Measurements from ENCODE around the gene PSMD12.
"Not testable (repeated sequence)": the region's sequence is repeated elsewhere in the genome, so short reads cannot be mapped to it uniquely, and the experiment has no call there.

Gene PSMD12

DNA sequence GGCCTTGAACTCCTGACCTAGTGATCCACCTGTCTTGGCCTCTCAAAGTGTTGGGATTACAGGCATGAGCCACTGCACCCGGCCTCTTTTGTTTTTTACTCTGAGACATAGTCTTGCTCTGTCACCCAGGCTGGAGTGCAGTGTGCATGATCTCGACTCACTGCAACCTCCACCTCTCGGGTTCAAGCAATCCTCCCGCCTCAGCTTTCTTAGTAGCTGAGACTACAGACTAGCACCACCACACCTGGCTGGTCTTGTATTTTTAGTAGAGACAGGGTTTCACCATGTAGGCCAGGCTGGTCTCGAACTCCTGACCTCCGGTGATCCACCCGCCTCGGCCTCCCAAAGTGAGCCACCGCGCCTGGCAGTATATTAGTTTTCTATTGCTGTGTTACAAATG is 22.2 kb upstream of the PSMD12 start:
- H3K27ac ChIP-seq (ENCODE audit: insufficient read depth in 1 of 2, low read depth in 1 of 2, low read length in 2 of 2, poor library complexity in 1 of 2, severe bottlenecking in 2 of 2) = not testable (repeated sequence)

DNA sequence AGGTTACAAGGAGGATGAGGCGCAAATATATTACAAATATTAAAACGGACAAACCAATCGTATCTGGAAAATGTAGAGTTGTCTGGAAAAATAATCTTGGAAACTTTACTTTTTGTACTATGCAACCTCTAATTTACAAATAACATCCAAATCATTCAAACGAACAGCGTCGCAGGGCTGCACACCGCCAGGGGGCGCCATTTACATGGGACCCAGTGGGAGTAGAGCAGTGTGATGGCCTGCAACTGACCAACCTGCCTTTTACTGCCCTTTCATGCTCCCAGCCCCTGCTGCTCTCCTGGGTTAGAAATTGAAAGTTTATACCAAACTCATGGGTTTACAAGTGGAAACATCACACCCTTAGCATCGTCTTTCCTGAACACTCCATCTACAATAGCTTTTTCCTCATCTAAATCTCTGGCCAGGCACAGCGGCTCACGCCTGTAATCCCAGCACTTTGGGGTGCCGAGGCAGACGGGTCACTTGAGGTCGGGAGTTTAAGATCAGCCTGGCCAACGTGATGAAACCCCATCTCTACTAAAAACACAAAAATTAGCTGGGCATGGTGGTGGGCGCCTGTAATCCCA is 20.7 kb upstream of the PSMD12 start:
- WGBS (ENCODE audit: insufficient coverage) = 75% methylated on average over 6 of the region's 16 CpGs
- Histone ChIP-seq H3K27me3 (replicated peaks in 2 of 5; ENCODE audit: control insufficient read depth in 4 of 5, insufficient read depth in 5 of 5, low read length in 4 of 5) (no peaks in the 10 kb centered on the region), H3K27ac (ENCODE audit: insufficient read depth in 1 of 2, low read depth in 1 of 2, low read length in 2 of 2, poor library complexity in 1 of 2, severe bottlenecking in 2 of 2) (no peak overlapping the region), H3K36me3 (ENCODE audit: control insufficient read depth in 4 of 4, insufficient read depth in 4 of 4, low read length in 3 of 4) (no peaks in the 10 kb centered on the region), H3K4me1 (ENCODE audit: control extremely low read depth in 1 of 4, control insufficient read depth in 4 of 4, insufficient read depth in 4 of 4, low read length in 3 of 4) (peaks cover 4 to 14% (median 10%) of the 10 kb centered on the region in 4 experiments), H3K9me3 (ENCODE audit: control extremely low read depth in 1 of 5, control insufficient read depth in 4 of 5, insufficient read depth in 2 of 5, low read depth in 1 of 5, low read length in 4 of 5) (no peaks in the 10 kb centered on the region), H3K4me3 (ENCODE audit: control insufficient read depth in 1 of 7, extremely low read depth in 1 of 7, insufficient read depth in 4 of 7, low read depth in 2 of 7, low read length in 6 of 7) (no peak overlapping the region)
- POLR2A ChIA-PET = no interaction called here
- CTCF ChIA-PET = interaction anchor here (1.0 to 6.6 kb wide), 5 partner anchors 8 to 88 kb away, joined by 3 to 52 read pairs (median 6); no protein-coding TSS in a partner anchor
- DNase-seq = peak in 2 of 3 donors; percentile 52 to 55

More for the DNA sequence above, 22.2 kb upstream of the PSMD12 start:
- H3K4me1 ChIP-seq (ENCODE audit: control extremely low read depth in 1 of 4, control insufficient read depth in 4 of 4, insufficient read depth in 4 of 4, low read length in 3 of 4) = peaks cover 4 to 14% (median 10%) of the 10 kb centered on the region in 4 experiments
- not testable (repeated sequence) for H3K4me3 ChIP-seq (ENCODE audit: control insufficient read depth in 1 of 7, extremely low read depth in 1 of 7, insufficient read depth in 4 of 7, low read depth in 2 of 7, low read length in 6 of 7); H3K36me3 ChIP-seq (ENCODE audit: control insufficient read depth in 4 of 4, insufficient read depth in 4 of 4, low read length in 3 of 4); H3K27me3 ChIP-seq (replicated peaks in 2 of 5; ENCODE audit: control insufficient read depth in 4 of 5, insufficient read depth in 5 of 5, low read length in 4 of 5); DNase-seq; H3K9me3 ChIP-seq (ENCODE audit: control extremely low read depth in 1 of 5, control insufficient read depth in 4 of 5, insufficient read depth in 2 of 5, low read depth in 1 of 5, low read length in 4 of 5)
- 100% methylated on average over 3 of the region's 10 CpGs for WGBS (ENCODE audit: insufficient coverage)
- ChIA-PET CTCF (interaction anchor here (0.7 to 6.6 kb wide), 7 partner anchors 10 to 86 kb away, joined by 3 to 52 read pairs (median 7); no protein-coding TSS in a partner anchor), POLR2A (interaction anchor here (0.6 kb wide), 1 partner anchor 1853 kb away, joined by 4 read pairs; no protein-coding TSS in a partner anchor)

DNA sequence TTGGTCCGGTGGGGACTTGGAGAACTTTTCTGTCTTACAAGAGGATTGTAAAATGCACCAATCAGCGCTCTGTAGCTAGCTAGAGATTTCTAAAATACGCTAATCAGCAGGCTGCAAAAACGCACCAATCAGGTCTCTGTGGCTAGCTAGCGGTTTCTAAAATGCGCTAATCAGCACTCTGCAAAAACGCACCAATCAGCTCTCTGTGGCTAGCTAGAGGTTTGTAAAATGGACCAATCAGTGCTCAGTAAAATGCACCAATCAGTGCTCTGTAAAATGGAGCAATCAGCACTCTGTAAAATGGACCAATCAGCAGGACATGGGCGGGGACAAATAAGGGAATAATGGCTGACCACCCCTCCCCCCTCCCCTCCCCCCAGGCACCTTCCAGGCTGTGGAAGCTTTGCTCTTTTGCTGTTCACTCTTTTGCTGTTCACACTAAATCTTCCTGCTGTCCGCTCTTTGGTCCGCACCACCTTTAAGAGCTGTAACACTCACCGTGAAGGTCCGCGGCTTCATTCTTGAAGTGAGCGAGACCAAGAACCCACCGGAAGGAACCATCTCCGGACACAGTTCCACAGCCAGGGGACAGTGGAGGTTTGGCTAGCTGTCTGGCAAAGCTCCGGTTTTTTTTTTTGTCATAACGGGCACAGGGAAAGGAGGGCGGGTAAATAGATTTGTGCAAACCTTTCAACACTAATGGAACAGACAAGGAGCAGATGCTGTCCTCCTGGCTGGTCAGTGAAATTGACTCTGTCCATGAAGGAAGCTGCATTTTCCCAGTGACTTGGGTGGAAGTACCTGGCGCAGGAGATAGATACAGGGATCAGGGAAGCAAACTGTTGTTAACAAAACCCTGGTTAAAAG is 19.0 kb upstream of the PSMD12 start:
- H3K36me3 ChIP-seq (ENCODE audit: control insufficient read depth in 4 of 4, insufficient read depth in 4 of 4, low read length in 3 of 4) = no peaks in the 10 kb centered on the region
- ChIA-PET POLR2A (no interaction called here), CTCF (interaction anchor here (0.8 to 6.6 kb wide), 4 partner anchors 10 to 90 kb away, joined by 3 to 52 read pairs (median 7); no protein-coding TSS in a partner anchor)
- H3K4me3 ChIP-seq (ENCODE audit: control insufficient read depth in 1 of 7, extremely low read depth in 1 of 7, insufficient read depth in 4 of 7, low read depth in 2 of 7, low read length in 6 of 7) = no peak overlapping the region
- peaks cover 0 to 5% (median 1%) of the 10 kb centered on the region in 4 experiments for H3K4me1 ChIP-seq (ENCODE audit: control extremely low read depth in 1 of 4, control insufficient read depth in 4 of 4, insufficient read depth in 4 of 4, low read length in 3 of 4)
- H3K27ac ChIP-seq (ENCODE audit: insufficient read depth in 1 of 2, low read depth in 1 of 2, low read length in 2 of 2, poor library complexity in 1 of 2, severe bottlenecking in 2 of 2) = no peak overlapping the region
- peak in 1 of 3 donors; percentile 21 for DNase-seq
- WGBS (ENCODE audit: insufficient coverage) = 95% methylated on average over 17 of the region's 20 CpGs
- H3K27me3 ChIP-seq (replicated peaks in 2 of 5; ENCODE audit: control insufficient read depth in 4 of 5, insufficient read depth in 5 of 5, low read length in 4 of 5) = no peaks in the 10 kb centered on the region
- H3K9me3 ChIP-seq (ENCODE audit: control extremely low read depth in 1 of 5, control insufficient read depth in 4 of 5, insufficient read depth in 2 of 5, low read depth in 1 of 5, low read length in 4 of 5) = no peaks in the 10 kb centered on the region

DNA sequence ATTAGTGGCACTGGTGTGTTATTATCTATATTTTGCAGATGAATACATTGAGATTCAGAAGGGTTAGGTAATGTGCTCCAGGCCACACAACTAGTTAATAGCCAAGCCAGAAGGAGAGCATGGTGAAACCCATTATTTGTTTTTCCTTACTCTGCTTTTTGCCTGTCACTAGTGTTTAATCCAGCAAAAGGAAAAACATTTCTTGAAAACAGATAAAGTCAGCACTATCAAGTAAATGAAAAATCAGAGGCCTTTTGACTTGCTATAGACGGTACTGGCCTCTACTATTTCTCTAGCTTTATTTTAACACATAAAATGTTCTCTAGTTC is 15.5 kb upstream of the PSMD12 start:
- H3K4me1 ChIP-seq (ENCODE audit: control extremely low read depth in 1 of 4, control insufficient read depth in 4 of 4, insufficient read depth in 4 of 4, low read length in 3 of 4) = peaks cover 2 to 11% (median 9%) of the 10 kb centered on the region in 4 experiments
- ChIA-PET CTCF (interaction anchor here (0.7 to 1.0 kb wide), 2 partner anchors 95 to 221 kb away, joined by 3 read pairs; no protein-coding TSS in a partner anchor), POLR2A (no interaction called here)
- DNase-seq = no peak
- no peaks in the 10 kb centered on the region for H3K27me3 ChIP-seq (replicated peaks in 2 of 5; ENCODE audit: control insufficient read depth in 4 of 5, insufficient read depth in 5 of 5, low read length in 4 of 5)
- H3K9me3 ChIP-seq (ENCODE audit: control extremely low read depth in 1 of 5, control insufficient read depth in 4 of 5, insufficient read depth in 2 of 5, low read depth in 1 of 5, low read length in 4 of 5) = peaks cover 0 to 3% (median 0%) of the 10 kb centered on the region in 5 experiments
- H3K27ac ChIP-seq (ENCODE audit: insufficient read depth in 1 of 2, low read depth in 1 of 2, low read length in 2 of 2, poor library complexity in 1 of 2, severe bottlenecking in 2 of 2) = no peak overlapping the region
- WGBS (ENCODE audit: insufficient coverage) = no CpG with 5 or more reads among the region's 1 CpG
- H3K36me3 ChIP-seq (ENCODE audit: control insufficient read depth in 4 of 4, insufficient read depth in 4 of 4, low read length in 3 of 4) = no peaks in the 10 kb centered on the region
- no peak overlapping the region for H3K4me3 ChIP-seq (ENCODE audit: control insufficient read depth in 1 of 7, extremely low read depth in 1 of 7, insufficient read depth in 4 of 7, low read depth in 2 of 7, low read length in 6 of 7)

DNA sequence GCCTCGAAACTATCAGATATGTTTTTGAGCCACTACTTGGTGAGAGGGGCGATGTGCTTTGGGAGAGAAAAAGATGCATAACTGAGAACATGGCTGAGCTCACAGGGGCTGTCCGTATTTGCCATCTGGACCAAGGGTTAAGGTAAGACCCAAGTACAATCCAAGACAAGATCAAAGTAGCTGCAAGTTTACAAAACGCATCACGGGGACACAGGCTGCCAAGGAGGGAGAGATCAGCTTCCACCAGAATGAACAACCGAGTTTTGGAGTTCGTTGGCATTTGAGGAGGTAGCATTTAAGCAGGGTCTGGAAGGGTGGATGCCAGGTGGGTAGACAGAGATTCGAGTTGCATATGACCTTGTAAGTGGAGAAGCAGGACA is 12.9 kb upstream of the PSMD12 start:
- H3K9me3 ChIP-seq (ENCODE audit: control extremely low read depth in 1 of 5, control insufficient read depth in 4 of 5, insufficient read depth in 2 of 5, low read depth in 1 of 5, low read length in 4 of 5) = peaks cover 0 to 3% (median 0%) of the 10 kb centered on the region in 5 experiments
- H3K4me3 ChIP-seq (ENCODE audit: control insufficient read depth in 1 of 7, extremely low read depth in 1 of 7, insufficient read depth in 4 of 7, low read depth in 2 of 7, low read length in 6 of 7) = peak overlapping the region in 6 of 7 experiments; percentile 86 to 94 (median 88)
- DNase-seq = no peak
- no peak overlapping the region for H3K27ac ChIP-seq (ENCODE audit: insufficient read depth in 1 of 2, low read depth in 1 of 2, low read length in 2 of 2, poor library complexity in 1 of 2, severe bottlenecking in 2 of 2)
- WGBS (ENCODE audit: insufficient coverage) = 84% methylated on average over 8 of the region's 8 CpGs
- no peaks in the 10 kb centered on the region for H3K27me3 ChIP-seq (replicated peaks in 2 of 5; ENCODE audit: control insufficient read depth in 4 of 5, insufficient read depth in 5 of 5, low read length in 4 of 5)
- POLR2A ChIA-PET = no interaction called here
- H3K36me3 ChIP-seq (ENCODE audit: control insufficient read depth in 4 of 4, insufficient read depth in 4 of 4, low read length in 3 of 4) = no peaks in the 10 kb centered on the region
- CTCF ChIA-PET = interaction anchor here (1.0 to 9.1 kb wide), 10 partner anchors 8 to 241 kb away, joined by 3 to 114 read pairs (median 5); no protein-coding TSS in a partner anchor
- H3K4me1 ChIP-seq (ENCODE audit: control extremely low read depth in 1 of 4, control insufficient read depth in 4 of 4, insufficient read depth in 4 of 4, low read length in 3 of 4) = peaks cover 13 to 36% (median 34%) of the 10 kb centered on the region in 4 experiments

DNA sequence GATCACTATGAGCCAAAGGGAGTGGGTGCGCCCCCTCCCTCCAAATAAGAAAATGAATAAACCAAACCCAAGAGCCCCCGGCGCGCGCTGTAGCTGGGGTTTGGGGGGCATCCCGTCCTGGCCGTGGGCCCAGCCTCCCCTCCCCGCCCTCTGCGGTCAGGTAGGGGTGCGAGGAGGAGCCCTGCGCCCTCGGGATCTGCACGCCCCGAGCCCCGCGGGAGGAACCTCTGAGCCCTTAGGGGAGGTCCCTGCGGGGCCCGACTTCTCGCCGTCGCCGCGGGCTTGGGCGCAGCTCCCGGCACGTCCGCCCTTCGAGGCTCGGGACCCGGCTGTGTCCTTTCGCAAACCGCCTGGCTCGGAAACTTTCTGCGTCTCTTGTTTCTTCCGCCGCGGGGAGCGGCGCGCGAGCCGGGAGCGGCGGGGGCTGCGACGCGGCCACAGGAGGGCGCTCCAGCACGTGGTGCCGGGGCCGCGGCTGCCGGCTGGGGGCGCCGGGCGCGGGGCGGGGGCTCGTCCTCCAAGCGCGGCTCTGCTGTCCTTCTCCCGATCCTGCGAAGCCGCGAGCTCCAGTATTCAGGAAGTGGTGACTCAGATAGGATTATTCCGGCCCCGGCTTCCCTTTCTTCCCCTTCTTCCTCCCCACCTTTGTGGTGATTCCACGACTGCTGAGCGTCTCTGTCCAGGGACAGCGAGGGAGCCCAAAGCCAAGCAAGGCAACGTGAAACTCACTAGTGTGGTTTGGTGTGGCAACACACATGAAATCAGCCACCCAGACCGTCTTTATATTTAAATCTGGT is 12.3 kb upstream of the PSMD12 start:
- POLR2A ChIA-PET = interaction anchor here (1.6 kb wide), 1 partner anchor 13 kb away, joined by 3 read pairs; no protein-coding TSS in a partner anchor
- CTCF ChIA-PET = interaction anchor here (0.7 to 9.1 kb wide), 19 partner anchors 9 to 336 kb away, joined by 3 to 114 read pairs (median 3); no protein-coding TSS in a partner anchor
- peaks cover 13 to 40% (median 39%) of the 10 kb centered on the region in 4 experiments for H3K4me1 ChIP-seq (ENCODE audit: control extremely low read depth in 1 of 4, control insufficient read depth in 4 of 4, insufficient read depth in 4 of 4, low read length in 3 of 4)
- no peaks in the 10 kb centered on the region for H3K27me3 ChIP-seq (replicated peaks in 2 of 5; ENCODE audit: control insufficient read depth in 4 of 5, insufficient read depth in 5 of 5, low read length in 4 of 5)
- H3K27ac ChIP-seq (ENCODE audit: insufficient read depth in 1 of 2, low read depth in 1 of 2, low read length in 2 of 2, poor library complexity in 1 of 2, severe bottlenecking in 2 of 2) = peak overlapping the region in 1 of 2 experiments; percentile 54
- peak overlapping the region; percentile 84 to 94 (median 88) for H3K4me3 ChIP-seq (ENCODE audit: control insufficient read depth in 1 of 7, extremely low read depth in 1 of 7, insufficient read depth in 4 of 7, low read depth in 2 of 7, low read length in 6 of 7)
- under 1% methylated on average over 58 of the region's 72 CpGs for WGBS (ENCODE audit: insufficient coverage)
- H3K9me3 ChIP-seq (ENCODE audit: control extremely low read depth in 1 of 5, control insufficient read depth in 4 of 5, insufficient read depth in 2 of 5, low read depth in 1 of 5, low read length in 4 of 5) = peaks cover 0 to 3% (median 0%) of the 10 kb centered on the region in 5 experiments
- no peaks in the 10 kb centered on the region for H3K36me3 ChIP-seq (ENCODE audit: control insufficient read depth in 4 of 4, insufficient read depth in 4 of 4, low read length in 3 of 4)
- peak; percentile 58 to 74 (median 71) for DNase-seq

All from common myeloid progenitor, CD34-positive (primary cell).